Inflammatory macrophage treated with lipopolysaccharide for 1 hour (primary cell): Measurements from ENCODE around the gene KLC1.

Experiments used
- DNase-seq, 2 donors: peaks; one replicate each; pipeline ENCODE4 v3.0.0-alpha.2; 2020 to 2022

KLC1 gene

DNA sequence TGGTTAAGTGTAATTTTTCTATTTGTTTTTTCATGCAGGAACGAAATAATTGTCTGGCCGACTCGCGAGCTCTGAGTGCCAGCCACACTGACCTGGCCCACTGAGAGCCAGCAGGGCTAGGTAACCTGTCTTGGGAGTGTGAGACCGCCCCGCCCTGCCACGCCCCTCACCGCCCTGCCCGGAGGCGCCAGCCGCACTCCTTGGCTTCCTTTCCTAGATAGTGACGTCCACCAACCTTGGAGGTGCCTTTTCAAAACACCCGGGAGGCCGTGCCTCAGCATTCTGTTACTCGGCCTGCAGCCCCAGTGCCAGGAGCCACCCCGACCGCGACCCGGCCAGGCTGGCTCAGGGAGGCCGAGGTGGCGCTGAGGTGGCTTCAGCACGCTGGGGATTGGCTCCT, 64.5 kb downstream of the KLC1 start:
- DNase-seq = no peak

DNA sequence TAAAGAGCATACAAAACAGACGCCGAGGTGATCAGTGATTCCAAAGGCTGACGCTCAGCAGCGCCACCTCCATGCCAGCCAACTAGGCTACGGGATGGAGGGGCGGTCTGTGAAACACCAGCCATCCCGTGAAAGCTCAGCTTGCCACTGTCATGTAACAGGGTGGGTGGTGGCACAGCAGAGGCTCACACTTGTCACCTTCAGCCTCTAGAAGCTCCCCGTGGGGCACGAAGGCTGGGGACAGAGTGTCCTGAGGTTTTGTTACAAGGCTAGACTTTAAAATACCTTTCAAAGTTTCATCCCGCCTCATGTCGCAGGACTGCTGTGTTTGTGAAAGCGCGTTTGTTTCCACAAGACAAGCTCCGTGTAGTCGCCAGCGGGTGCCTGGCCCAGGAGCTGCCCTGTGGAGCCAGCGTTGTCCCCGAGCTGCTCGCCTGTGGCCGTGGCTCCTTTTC, 65.6 kb downstream of the KLC1 start:
- no peak for DNase-seq

DNA sequence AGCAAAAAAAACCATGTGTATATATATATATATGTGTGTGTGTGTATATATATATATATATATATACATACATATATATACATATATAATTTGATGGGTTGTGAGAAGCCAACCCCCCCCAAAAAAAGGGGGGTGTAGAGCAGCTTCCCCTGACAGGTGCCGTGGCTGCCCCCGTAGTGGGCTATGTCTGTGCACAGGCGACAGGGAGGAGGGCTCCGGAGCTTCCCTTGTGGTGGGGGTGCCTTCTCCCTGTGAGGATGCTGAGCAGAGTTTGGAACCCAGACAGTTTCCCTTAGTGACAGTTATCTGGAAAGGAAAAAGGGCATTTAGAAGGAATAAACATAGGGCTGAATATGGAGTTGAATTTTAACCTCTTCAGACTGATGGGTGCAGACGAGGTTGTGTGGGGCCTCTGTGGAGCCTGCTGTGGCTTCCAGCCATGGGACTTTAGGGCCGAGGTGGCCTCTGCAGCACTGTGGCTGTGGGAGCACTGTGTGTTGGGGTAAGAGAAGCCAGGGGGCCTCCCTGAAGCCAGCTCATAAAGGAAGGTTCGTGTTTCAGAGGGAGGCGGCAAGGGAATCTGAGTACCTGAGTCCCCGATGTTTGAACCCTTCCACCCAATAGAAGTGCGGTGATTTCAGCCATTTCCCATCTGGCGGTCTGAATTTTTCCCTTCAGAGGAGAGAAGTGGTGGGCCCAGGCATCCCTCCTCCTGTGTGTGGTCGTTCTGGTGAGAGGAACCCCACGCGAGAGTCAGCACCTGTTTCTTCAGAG, 66.5 kb downstream of the KLC1 start:
- no peak for DNase-seq

DNA sequence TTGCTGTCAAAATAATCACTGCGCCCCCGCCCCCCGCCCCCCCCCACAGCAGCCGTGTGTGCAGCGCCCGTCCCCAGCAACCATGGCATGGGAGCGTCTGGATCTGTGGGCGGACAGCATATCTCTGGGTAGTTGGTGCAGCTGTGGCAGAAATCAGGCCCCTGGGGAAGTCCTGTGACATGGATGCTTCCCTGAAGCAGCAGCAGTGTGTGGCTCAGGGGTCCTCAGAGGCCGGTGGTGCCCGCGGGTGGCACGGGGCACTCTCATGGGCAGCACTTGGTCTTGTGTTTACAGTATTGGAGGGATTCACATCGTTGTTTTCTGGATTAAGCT, 67.0 kb downstream of the KLC1 start:
- DNase-seq = no peak

DNA sequence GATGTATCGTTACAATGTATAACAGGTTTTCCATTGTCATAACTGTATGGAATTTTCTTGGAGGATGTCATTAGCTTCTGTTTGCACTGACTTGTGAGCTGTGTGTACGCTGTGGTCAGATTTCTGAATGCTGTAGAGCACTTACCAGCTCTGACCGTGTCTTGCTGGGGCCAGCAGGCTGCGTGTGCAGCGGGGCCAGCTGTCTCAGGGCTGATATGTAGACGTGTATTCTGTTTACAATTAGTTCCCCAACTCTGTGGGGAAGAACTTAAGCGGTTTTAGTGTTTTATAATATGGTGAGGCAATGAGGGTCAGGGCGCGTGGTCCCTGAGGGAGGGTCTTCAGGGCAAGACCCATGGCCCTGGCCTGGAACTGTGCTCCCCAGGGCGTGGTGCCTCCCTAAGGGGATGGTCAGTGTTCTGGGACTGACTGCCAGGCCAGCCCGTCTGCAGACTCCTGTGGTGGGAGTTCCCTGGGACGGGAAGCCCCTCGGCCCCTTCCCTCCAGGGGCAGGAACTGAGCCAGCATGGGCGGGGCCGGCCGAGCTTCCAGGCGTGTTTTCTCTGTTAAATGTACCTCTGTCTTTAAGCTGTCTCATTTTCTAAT, 67.6 kb downstream of the KLC1 start:
- no peak for DNase-seq

DNA sequence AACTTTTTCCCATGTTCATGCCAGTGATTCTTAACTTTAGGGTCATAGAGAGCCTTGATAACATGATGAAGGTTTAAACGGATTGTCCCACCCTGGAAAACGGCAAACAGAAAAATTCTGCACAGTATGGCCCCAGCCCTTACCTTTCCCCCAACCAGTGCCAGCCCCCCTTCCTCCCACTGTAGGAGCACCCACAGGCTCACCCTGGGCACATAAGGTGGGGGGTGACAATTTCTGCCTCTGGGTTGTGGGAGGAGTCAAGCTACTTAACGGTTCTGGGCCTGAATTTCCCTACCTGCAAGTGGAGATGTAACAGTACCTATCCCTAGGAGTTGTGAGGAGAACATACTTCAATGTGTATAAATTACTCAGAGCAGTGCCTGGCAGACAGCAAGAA, 68.2 kb downstream of the KLC1 start:
- no peak for DNase-seq

DNA sequence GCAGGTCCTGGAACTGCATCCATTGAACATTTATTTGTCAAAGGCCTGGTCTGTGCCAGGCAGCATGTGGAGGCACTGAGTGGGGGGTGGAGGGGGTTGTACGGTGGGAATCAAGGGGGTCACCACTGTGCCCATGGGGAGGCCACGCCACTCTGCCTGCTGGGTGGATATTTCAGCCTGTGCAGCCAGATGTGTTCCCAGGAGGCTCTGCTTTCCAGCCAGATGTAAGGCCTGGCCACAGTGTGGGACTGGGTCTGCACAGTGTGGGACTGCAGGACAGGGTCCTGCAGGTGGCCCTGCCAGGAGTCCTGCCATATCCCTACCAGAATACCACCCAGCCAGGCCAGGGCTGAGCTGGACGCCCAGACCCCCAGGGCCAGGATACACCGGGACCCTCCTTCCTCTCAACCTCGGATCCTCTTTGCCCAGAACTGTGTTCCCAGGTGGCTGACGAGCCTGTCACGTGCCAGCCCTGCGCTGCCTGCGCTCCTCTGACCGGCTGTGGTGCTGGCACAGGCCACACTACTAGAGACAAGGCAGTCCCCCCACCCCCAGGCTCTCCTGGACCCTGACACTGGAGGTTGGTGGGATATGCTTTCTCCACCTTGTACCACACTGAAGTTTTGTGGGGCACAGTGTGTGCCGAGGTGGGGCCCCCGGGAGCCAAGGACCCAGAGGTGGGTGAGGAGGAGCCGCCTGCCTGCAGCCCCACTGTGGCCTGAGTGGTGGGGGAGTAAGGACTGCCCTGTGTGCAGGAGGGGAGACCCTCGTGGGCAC, 68.8 kb downstream of the KLC1 start:
- no peak for DNase-seq

DNA sequence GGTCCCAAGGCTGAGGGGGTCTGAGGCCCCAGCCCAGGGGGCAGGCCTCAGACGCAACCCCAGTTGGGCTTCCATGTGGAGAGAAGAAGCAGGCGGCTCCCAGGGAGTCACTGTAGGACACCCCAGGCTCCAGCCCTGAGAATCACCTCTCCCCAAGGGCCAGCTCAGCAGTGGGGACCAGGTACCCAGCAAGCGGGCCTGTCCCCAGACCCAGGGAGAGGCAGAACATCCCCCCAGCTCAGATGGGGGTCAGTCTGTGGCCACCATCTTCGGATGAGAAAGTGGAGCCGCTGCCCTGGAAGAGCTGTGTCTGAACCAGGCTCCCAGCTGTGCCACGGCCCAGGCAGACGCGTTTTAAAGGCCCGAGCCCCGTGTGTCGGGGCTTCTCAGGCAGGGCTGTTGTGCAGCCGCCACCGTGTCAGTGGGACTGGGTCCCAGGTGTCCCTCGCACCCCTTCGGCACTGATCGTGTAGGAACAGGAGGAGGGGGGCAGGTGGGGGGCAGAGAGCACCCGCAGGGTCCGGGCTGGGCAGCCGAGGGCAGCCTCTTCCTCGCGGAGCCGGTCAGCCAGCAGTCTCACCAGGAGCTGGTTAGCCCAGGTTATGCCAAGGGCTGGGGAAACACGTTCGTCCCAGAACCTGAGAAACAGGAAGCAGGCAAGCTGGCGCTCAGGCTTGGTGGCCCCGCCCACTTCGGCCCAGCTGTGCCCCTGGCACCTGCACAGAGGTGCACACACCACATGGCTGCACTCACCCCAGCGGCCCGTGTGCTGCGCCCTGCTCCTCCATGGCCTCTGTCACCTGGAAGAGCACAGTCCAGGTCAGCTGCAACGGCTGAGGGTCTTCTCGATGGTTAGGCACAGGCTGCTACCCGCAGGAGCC, 69.6 kb downstream of the KLC1 start:
- DNase-seq = no peak

DNA sequence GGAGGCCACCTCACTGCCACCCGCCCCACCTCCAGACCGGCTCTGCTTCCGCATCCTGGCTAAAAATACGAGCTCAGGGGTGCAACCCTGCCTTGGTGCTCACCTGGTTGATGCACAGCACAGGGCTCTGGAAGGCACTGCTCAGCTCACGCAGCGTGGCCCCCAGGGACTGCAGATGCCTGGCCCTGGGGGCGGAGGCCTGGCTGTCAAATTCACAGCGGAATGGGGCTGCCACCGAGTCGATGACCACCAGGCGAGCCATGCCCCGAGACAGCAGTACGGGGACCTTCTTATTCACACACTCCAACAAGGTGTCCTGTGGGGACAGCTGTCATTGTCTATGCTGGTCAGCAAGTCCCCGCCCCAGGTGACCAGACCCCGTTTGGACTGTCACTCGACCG, 70.2 kb downstream of the KLC1 start:
- DNase-seq = no peak

DNA sequence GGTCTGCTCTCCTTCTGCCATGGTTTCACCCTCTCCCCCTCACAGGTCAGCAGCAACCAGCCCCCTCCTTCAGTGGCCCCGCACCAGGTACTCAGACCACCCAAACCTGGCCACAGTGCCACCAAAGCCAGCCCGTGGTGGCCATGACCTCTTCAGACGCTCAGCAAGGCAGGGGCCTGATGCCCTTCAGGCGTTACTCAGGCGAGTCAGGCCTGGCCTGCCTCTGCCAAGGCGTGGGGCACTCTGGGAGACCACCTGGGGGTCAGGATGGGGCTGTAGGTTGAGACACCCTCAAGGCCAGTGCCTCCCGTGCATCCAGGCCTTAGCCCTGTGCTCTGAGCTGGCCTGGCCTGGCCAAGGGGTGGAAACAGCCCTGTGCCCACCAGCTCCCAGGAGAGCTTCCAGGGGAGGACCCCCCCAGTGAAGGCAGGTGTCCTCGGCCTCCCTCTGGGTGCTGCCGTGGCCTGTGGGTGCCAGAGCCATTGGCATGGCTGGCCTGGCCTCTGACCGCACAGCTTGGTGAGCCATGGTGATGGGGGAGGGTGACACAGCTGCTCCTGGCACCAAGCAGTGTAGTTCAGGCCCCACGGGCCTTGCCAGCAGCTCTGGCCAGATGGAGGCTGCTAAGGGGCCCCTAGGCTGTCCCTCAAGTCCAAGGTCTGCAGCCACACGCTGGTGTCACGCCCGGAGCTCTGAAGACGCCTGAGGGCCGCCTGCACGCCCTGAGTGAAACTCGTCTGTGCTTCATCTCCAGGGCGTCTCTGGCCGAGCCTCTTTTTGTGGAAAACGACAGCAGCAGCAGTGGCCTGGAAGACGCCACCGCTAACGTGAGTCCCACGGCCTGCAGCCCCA, 71.1 kb downstream of the KLC1 start:
- no peak for DNase-seq

DNA sequence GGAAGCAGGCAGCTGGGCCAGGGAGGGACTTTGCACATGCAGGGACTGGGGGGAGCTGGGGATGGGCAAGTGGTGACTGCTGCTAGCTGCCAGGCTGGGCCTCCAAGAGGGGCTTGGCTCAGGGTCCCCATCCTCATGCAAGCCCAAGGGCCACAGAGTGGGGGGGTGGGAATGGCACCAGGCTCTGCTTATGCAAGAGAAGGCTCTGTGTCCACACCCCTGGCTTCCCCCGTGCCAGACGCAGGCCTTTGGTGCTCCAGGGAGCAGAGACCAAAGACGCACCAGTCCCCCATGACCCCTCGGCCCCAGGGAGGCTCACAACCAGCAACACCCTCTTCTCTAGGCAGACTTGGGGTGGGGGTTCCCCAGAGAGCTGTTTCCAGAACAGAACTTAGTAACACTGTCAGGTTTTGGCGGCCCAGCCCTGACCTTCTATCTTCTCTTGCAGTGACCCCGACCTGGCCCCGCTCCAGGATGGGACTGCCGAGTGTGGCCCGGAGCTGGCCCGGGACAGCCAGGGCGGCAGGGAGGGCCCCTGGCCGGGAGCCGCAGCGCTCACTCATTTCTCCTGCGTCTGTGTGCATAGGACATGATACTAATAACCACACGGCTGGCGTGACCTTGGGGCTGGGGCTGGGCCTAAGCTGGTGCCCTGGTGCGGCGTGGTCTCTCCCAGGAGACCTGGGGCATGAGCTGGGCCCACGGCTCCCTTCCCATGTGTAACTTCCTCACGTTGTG, 71.9 kb downstream of the KLC1 start:
- DNase-seq = no peak

DNA sequence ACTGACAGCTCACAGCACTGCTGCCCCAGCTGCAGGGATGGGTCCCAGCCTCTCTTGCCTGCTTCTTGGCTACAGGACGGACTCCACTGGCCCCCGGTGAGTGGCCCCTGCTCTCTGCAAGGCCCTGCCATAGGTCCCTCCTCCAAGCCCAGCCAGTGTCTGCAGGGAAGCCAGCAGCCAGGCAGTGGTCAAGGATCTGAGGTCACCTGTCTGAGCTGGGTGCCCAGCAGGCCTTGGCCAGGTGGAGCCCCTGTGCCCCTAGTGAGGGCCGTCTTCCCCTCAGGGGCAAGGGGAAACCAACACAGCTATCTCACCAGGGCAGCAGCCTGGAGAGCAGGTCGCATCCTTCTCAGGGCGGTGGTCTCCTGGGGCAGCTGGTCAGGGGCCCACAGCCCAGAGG, 73.1 kb downstream of the KLC1 start:
- DNase-seq = no peak

DNA sequence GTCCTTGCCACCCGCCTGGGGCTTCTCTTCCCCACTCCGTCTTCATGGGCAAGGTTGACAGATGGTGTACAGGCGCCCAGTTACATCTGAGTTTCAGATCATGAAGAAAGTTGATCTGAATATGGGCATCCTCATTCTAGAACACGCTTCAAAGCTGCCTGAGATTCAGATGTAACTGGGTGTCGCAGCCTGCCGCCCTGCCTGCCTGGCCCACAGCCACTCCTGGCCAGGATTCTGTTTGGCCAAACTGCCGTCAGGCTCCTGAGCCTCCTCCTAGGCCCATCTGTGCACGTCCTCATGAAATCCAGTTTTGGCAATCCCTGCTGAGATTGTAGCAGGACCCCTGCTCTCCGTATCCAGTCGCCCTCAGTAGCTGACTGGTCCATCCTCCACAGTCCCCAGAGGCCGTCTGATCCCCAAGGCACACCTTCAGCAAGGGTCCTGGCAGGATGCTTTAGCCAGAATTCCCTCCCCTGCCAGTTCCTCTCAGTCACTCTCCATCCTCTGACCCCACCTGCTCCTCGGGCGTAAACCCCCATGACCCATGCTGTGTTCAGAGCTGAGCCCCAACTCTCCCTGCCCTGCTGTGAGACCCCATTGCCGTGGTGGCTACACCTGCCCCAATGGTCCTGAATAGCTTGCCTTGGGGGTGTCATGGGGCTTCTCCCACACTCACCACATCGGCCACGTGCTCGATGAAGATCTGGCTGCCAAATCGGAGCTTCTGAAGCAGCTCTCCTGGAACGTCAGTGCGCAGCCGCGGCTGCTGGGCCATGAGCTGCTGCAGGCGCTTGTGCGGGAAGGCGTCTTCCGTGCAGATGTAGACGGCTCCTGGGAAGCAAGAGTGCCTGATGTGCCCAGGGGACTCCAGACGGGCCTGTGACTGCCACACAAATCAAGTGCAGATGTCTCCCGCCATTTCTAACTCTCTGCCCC, 73.8 kb downstream of the KLC1 start:
- DNase-seq = no peak

DNA sequence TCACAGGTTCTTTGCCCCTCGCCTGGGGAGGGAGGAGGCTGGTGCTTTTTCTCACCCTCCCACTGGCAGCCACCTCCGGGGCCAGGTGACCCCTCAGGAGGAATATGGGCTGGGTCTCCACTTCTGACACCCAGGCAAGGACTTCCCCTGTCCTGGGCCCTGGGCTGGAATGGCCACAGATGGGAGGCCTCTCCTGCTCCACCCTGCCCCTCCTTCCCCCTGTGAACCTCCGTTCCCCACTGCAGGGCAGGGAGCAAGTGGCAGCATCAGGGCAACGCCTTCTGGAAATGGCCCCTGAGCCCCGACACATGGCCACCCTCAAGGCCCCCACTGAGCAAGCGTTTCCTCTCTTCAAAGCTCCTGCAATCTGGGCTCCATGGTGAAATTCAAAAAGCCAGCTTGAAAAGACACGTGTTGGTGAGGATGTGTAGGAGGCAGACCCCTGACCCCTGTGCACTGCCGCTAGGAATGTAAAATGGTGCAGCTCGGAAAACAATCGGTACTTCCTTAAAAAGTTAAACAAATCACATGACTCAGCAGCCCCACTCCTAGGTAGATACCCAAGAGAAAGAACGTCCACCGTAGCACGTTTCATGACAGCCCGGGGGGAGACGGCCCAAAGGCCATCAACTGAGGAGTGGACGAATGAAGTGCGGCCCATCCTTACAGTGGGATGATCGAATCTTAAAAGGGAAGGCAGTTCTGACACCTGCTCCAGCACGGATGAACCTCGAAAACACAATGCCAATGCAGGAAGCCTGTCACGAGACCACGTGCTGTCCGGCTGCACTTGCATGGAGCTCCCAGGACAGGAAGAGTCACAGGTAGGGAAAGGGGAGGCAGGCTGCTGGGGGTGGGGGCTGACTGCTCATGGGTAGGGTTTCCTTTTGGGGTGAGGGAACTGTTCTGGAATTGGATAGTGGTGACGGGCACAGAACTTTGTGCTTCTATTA, 74.7 kb downstream of the KLC1 start:
- no peak for DNase-seq

DNA sequence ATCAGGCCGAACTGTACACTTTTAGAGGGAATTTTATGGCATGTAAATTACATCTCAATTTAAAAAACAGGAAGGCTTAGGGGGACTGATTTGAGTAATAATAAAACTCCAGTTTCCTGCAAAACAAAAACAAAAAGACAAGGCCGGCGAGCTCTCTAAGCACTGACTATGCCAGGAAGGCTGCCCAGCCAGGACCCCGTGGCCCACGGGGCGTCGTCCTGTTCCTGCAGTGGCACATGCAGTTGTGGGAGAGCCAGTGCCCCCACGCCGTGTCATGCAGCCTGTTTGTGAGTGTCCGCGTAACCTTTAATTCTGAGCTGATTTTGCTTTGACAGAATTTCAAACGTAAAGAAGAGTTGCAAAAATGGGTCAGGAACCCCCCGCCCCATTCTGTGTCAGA, 75.7 kb downstream of the KLC1 start:
- DNase-seq = no peak

DNA sequence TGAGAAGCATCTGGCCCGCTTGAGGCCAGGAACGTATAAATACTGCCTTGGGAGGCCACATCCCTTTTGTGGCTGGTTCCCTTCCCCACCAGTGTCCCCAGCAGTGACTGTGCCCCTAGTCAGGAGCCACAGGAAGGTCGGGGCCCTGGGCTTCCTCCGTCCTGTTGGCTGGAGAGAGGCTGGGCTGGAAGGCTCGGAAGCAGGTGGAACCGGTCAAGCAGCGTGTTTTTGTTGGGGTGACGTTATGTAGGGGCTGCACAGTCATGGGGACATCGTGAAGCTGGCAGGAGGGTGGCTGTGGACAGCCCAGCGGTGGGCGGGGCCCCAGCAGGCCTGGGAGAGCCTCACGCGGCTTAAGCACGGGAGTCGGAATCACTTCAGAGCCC, 76.1 kb downstream of the KLC1 start:
- no peak for DNase-seq

DNA sequence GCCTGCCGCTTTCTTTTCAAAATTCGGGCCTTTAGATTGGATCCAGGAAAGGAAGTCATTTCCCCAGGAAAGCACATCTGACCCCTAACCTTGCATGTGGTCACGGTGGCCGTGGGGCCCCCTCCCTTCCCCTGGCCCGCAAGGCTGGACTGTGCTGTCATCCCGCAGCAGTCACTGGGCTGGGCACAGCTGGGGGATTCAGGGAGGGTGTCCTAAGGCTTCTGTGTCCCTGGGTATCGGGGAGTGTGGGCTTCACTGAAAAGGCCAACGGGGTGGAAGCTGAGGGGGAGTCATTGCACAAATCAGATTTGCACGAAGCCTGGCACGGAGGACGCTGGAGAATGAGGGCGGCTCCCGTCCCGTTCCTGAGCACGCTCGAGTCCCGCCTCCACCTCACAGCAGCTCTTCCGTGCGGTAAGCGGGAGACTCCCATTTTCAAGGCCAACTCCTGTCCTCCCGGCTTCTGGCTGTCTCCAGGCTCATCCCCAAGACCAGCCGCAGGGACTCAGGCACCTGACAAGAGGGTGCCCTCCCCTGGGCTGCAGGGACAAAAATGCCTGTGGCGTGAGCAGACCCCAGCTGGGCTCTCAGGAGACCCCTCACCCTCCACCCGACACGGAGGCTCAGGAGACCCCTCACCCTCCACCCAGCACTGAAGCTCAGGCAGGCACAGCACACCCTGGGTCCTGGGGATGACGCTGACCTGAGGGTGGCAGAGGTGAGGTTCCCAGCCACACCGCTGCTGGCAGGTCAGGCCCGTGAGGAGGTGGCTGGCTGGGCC, 76.7 kb downstream of the KLC1 start:
- DNase-seq = no peak
